ENCODE data around the gene IL22RA2.
A peak's percentile ranks its signal among the peaks of the same experiment; 100 is the strongest.
"Not testable (repeated sequence)": the region's sequence is repeated elsewhere in the genome, so short reads cannot be mapped to it uniquely, and the experiment has no call there.

Gene IL22RA2

GRCh38 chr6:137119196-137120104 lies 54.0 kb downstream of the IL22RA2 start:
- DNase-seq = no peak

GRCh38 chr6:137117581-137117980 lies 55.9 kb downstream of the IL22RA2 start:
- no peak for DNase-seq

GRCh38 chr6:137116807-137117206 lies 56.6 kb downstream of the IL22RA2 start:
- no peak for DNase-seq

GRCh38 chr6:137115658-137116057 lies 57.8 kb downstream of the IL22RA2 start:
- DNase-seq = no peak

- no peak for DNase-seq
Measured at GRCh38 chr6:137112067-137112355, 61.4 kb downstream of the IL22RA2 start.

GRCh38 chr6:137111296-137112066 lies 62.0 kb downstream of the IL22RA2 start:
- DNase-seq = no peak

- DNase-seq = no peak
Measured at GRCh38 chr6:137107767-137108105, 65.7 kb downstream of the IL22RA2 start.

GRCh38 chr6:137107047-137107766 lies 66.2 kb downstream of the IL22RA2 start:
- not testable (repeated sequence) for DNase-seq

- no peak for DNase-seq
Measured at GRCh38 chr6:137106183-137106582, 67.3 kb downstream of the IL22RA2 start.

- DNase-seq = no peak
Measured at GRCh38 chr6:137105375-137105774, 68.1 kb downstream of the IL22RA2 start.

- DNase-seq = no peak
Measured at GRCh38 chr6:137104926-137105325, 68.5 kb downstream of the IL22RA2 start.

GRCh38 chr6:137102851-137103492 lies 70.5 kb downstream of the IL22RA2 start:
- no peak for DNase-seq

- no peak for DNase-seq
Measured at GRCh38 chr6:137102050-137102848, 71.2 kb downstream of the IL22RA2 start.

GRCh38 chr6:137099689-137100403 lies 73.6 kb downstream of the IL22RA2 start:
- no peak for DNase-seq

GRCh38 chr6:137097526-137097925 lies 75.9 kb downstream of the IL22RA2 start:
- DNase-seq = no peak

- no peak for DNase-seq
Measured at GRCh38 chr6:137097057-137097456, 76.4 kb downstream of the IL22RA2 start.

- no peak for DNase-seq
Measured at GRCh38 chr6:137095651-137096238, 77.7 kb downstream of the IL22RA2 start.

GRCh38 chr6:137095093-137095492 lies 78.4 kb downstream of the IL22RA2 start:
- DNase-seq = no peak

- peak; percentile 4 to 58 for DNase-seq
Measured at GRCh38 chr6:137094411-137095008, 78.9 kb downstream of the IL22RA2 start.
